ENCODE data around the gene NTRK2.

- TF ChIP-seq RAD21 (IDR thresholded peaks at IDR 0.05; ENCODE audit: low read depth) (no peak), CEBPB (IDR thresholded peaks at IDR 0.05) (no peak), MAX (IDR thresholded peaks at IDR 0.05) (no peak), TAF1 (IDR thresholded peaks at IDR 0.05; ENCODE audit: low read depth) (no peak), EP300 (IDR thresholded peaks at IDR 0.05; ENCODE audit: borderline replicate concordance) (no peak), CREB1 (IDR thresholded peaks at IDR 0.05; ENCODE audit: low read depth) (no peak), ZBTB7A (IDR thresholded peaks at IDR 0.05; ENCODE audit: low read depth) (no peak), NFIC (IDR thresholded peaks at IDR 0.05) (no peak), YY1 (IDR thresholded peaks at IDR 0.05; ENCODE audit: low read depth) (no peak)
- TF ChIP-seq, protein P1, sequence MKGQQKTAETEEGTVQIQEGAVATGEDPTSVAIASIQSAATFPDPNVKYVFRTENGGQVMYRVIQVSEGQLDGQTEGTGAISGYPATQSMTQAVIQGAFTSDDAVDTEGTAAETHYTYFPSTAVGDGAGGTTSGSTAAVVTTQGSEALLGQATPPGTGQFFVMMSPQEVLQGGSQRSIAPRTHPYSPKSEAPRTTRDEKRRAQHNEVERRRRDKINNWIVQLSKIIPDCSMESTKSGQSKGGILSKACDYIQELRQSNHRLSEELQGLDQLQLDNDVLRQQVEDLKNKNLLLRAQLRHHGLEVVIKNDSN (IDR thresholded peaks at IDR 0.05): no peak
- TF ChIP-seq, protein P2, sequence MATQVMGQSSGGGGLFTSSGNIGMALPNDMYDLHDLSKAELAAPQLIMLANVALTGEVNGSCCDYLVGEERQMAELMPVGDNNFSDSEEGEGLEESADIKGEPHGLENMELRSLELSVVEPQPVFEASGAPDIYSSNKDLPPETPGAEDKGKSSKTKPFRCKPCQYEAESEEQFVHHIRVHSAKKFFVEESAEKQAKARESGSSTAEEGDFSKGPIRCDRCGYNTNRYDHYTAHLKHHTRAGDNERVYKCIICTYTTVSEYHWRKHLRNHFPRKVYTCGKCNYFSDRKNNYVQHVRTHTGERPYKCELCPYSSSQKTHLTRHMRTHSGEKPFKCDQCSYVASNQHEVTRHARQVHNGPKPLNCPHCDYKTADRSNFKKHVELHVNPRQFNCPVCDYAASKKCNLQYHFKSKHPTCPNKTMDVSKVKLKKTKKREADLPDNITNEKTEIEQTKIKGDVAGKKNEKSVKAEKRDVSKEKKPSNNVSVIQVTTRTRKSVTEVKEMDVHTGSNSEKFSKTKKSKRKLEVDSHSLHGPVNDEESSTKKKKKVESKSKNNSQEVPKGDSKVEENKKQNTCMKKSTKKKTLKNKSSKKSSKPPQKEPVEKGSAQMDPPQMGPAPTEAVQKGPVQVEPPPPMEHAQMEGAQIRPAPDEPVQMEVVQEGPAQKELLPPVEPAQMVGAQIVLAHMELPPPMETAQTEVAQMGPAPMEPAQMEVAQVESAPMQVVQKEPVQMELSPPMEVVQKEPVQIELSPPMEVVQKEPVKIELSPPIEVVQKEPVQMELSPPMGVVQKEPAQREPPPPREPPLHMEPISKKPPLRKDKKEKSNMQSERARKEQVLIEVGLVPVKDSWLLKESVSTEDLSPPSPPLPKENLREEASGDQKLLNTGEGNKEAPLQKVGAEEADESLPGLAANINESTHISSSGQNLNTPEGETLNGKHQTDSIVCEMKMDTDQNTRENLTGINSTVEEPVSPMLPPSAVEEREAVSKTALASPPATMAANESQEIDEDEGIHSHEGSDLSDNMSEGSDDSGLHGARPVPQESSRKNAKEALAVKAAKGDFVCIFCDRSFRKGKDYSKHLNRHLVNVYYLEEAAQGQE (IDR thresholded peaks at IDR 0.05; ENCODE audit: low read depth): no peak
Measured at GRCh38 chr9:84812847-84813246, 143.3 kb downstream of the NTRK2 start.

Data from Ishikawa (cell line).